LNCAP (cell line): ENCODE data around the gene NAV2.

Experiments
- CTCF ChIP-seq: fragments of 450-650 bp; IDR thresholded peaks from 2 replicates; pipeline ENCODE4 v1.5.1; 2017; ENCODE audit warnings: mild to moderate bottlenecking

Gene NAV2

GRCh38 chr11:20026629-20027555 lies 314.3 kb downstream of the NAV2 start:
- TF ChIP-seq CTCF: no peak

- no peak for TF ChIP-seq CTCF
These were observed 314.9 kb downstream of the NAV2 start for GRCh38 chr11:20027556-20028013.

GRCh38 chr11:20029193-20029592 lies 316.6 kb downstream of the NAV2 start:
- no peak for TF ChIP-seq CTCF

- TF ChIP-seq CTCF: no peak
These were observed 317.8 kb downstream of the NAV2 start for GRCh38 chr11:20030472-20030871.

- no peak for TF ChIP-seq CTCF
These were observed 318.7 kb downstream of the NAV2 start for GRCh38 chr11:20031155-20032001.

- TF ChIP-seq CTCF: no peak
These were observed 319.5 kb downstream of the NAV2 start for GRCh38 chr11:20032127-20032526.

GRCh38 chr11:20032577-20033260 lies 320.1 kb downstream of the NAV2 start:
- TF ChIP-seq CTCF: no peak
